ENCODE data around the gene PCDHGC3.

GRCh38 chr5:141504216-141504615, 28.4 kb downstream of the PCDHGC3 start:
- TF ChIP-seq, protein P1, sequence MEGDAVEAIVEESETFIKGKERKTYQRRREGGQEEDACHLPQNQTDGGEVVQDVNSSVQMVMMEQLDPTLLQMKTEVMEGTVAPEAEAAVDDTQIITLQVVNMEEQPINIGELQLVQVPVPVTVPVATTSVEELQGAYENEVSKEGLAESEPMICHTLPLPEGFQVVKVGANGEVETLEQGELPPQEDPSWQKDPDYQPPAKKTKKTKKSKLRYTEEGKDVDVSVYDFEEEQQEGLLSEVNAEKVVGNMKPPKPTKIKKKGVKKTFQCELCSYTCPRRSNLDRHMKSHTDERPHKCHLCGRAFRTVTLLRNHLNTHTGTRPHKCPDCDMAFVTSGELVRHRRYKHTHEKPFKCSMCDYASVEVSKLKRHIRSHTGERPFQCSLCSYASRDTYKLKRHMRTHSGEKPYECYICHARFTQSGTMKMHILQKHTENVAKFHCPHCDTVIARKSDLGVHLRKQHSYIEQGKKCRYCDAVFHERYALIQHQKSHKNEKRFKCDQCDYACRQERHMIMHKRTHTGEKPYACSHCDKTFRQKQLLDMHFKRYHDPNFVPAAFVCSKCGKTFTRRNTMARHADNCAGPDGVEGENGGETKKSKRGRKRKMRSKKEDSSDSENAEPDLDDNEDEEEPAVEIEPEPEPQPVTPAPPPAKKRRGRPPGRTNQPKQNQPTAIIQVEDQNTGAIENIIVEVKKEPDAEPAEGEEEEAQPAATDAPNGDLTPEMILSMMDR (IDR thresholded peaks at IDR 0.05), result no peak
- TF ChIP-seq POLR2A (IDR thresholded peaks at IDR 0.05) (no peak), POLR2AphosphoS5 (IDR thresholded peaks at IDR 0.05) (no peak), EP300 (IDR thresholded peaks at IDR 0.05) (no peak)
